Right lobe of liver (tissue), 6 donors: ENCODE measurements around the gene NDUFA11. TPM values are rescaled to one million over a fixed set of nuclear protein-coding genes. Genes with fewer than 3 reads are reported as not detected.

Experiments
- ATAC-seq, 4 donors: fragments of 200-7000 bp; cut with Tn5 transposase; one replicate each; pipeline ENCODE4 v1.9.1; 2020; ENCODE audit warnings: mild to moderate bottlenecking in 4 of 4, moderate library complexity in 4 of 4
- DNase-seq, 3 donors: peaks; one replicate each; pipeline ENCODE4 v3.0.0-alpha.2; 2020
- H3K27ac ChIP-seq, 3 donors: fragments of 200-600 bp; one replicate each; pipeline ENCODE4 v1.8.0; 2022
- H3K27me3 ChIP-seq, 2 donors: fragments of 200-600 bp; one replicate each; pipeline ENCODE4 v1.8.0; 2022
- H3K36me3 ChIP-seq, 4 donors: fragments of 200-600 bp; sonication (generic) in 1 of 4; one replicate each; pipeline versions ENCODE4 v1.5.1 to v1.8.0; 2017 to 2022; ENCODE audit warnings: control low read depth in 1 of 4
- H3K4me1 ChIP-seq, 4 donors: fragments of 200-600 bp; sonication (generic) in 1 of 4; one replicate each; pipeline versions ENCODE4 v1.5.1 to v1.8.0; 2017 to 2022; ENCODE audit warnings: control low read depth in 1 of 4
- H3K4me3 ChIP-seq, 3 donors: fragments of 200-600 bp; one replicate each; pipeline ENCODE4 v1.8.0; 2022
- H3K9me3 ChIP-seq, 4 donors: fragments of 200-600 bp; sonication (generic) in 1 of 4; one replicate each; pipeline versions ENCODE4 v1.5.1 to v1.8.0; 2017 to 2022; ENCODE audit warnings: control low read depth in 1 of 4
- POLR2A ChIP-seq: fragments of 450-650 bp; IDR thresholded peaks from one replicate; pipeline ENCODE4 v1.6.1; 2017; ENCODE audit warnings: antibody characterized with exemption, mild to moderate bottlenecking
- WGBS: methylation state at CpG from one replicate; pipeline ENCODE4 v1.1.6; 2018; ENCODE audit warnings: low coverage, low lambda C conversion rate; ENCODE audit not compliant: insufficient coverage; ENCODE audit errors: missing lambda C conversion rate; 5-methylcytosine and 5-hydroxymethylcytosine counted together
- intact Hi-C, 2 donors: fragments of 100-400 bp; cut with DNase I; formaldehyde crosslinking; loops; one replicate each; pipeline versions ENCODE4 v1.11.2 to v1.14.1; 2022
- total RNA-seq, 6 experiments: library from RNA; depleted of rRNA in 2 of 6; stranded (reverse); fragments of >200 nt in 2 of 6; fragmentation: NEBNext Ultra II Directional in 3 of 6; extraction: Animal tissue kit (Norgen Biotek cat#: 25700) in 3 of 6; gene quantifications; one replicate each; pipeline versions ENCODE4 v1.1.0 to v1.2.4, GENCODE V29; 2016 to 2023
- TF ChIP-seq, protein P1 (sequence below), 4 donors: fragments of 200-600 bp in 3 of 4; fragments of 450-650 bp in 1 of 4; IDR thresholded peaks; one replicate each; pipeline versions ENCODE4 v1.5.1 to v1.8.0; 2016 to 2022; ENCODE audit warnings: antibody characterized with exemption in 4 of 4, mild to moderate bottlenecking in 2 of 4
- donor health status: DM: no; HTN: yes; CAD: no.
- donor health status: DM: no; HTN: no; CAD: no.
- donor health status: DM: no; HTN: no; CAD: no.
- donor health status: DM: no; HTN: yes; CAD: no.
- donor health status: DM: no; HTN: yes; CAD: no.

Gene NDUFA11
- total RNA-seq, 6 experiments from 2014 or later, result 108 to 161 (median 157) TPM

DNA sequence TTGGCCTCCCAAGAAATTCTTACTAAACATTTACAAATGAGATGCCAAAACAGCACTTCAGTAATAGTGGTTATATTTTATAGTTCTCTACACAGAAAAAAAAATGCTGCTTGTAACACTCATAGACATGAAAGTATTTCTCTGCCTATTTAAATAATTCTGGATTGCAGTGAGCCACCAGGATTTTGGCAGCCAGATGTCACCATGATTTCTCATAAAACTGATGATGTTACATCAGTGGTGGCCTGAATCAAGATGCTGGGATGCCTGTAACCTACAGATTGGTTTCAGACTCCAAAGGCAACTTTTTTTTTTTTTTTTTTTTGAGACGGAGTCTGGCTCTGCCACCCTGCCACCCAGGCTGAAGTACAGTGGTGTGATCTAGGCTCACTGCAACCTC, 7.8 kb upstream of the NDUFA11 start:
- H3K27ac ChIP-seq, result no peak overlapping the region
- peaks cover 0 to 26% (median 7%) of the 10 kb centered on the region in 4 donors for H3K4me1 ChIP-seq
- H3K27me3 ChIP-seq, result no peaks in the 10 kb centered on the region
- H3K4me3 ChIP-seq, result no peak overlapping the region
- TF ChIP-seq, protein P1, sequence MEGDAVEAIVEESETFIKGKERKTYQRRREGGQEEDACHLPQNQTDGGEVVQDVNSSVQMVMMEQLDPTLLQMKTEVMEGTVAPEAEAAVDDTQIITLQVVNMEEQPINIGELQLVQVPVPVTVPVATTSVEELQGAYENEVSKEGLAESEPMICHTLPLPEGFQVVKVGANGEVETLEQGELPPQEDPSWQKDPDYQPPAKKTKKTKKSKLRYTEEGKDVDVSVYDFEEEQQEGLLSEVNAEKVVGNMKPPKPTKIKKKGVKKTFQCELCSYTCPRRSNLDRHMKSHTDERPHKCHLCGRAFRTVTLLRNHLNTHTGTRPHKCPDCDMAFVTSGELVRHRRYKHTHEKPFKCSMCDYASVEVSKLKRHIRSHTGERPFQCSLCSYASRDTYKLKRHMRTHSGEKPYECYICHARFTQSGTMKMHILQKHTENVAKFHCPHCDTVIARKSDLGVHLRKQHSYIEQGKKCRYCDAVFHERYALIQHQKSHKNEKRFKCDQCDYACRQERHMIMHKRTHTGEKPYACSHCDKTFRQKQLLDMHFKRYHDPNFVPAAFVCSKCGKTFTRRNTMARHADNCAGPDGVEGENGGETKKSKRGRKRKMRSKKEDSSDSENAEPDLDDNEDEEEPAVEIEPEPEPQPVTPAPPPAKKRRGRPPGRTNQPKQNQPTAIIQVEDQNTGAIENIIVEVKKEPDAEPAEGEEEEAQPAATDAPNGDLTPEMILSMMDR (IDR thresholded peaks at IDR 0.05), result no peak
- no peak for DNase-seq
- WGBS, result no CpG with 5 or more reads among the region's 1 CpG
- peaks cover 0 to 10% (median under 1%) of the 10 kb centered on the region in 4 donors for H3K36me3 ChIP-seq
- no peaks in the 10 kb centered on the region for H3K9me3 ChIP-seq
- intact Hi-C loops, result no loop called here
- no peak for ATAC-seq

DNA sequence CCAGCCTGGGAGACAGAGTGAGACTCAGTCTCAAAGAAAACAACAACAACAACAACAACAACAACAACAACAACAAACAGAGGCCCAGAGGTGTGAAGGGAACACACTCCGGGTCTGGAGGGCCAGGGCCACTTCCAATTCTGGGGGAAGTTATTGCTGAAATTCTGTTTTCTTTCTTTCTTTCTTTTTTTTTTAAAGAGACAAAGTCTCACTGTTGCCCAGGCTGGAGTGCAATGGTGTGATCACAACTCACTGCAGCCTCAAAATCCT, 7.0 kb upstream of the NDUFA11 start:
- no peak for ATAC-seq
- intact Hi-C loops, result no loop called here

DNA sequence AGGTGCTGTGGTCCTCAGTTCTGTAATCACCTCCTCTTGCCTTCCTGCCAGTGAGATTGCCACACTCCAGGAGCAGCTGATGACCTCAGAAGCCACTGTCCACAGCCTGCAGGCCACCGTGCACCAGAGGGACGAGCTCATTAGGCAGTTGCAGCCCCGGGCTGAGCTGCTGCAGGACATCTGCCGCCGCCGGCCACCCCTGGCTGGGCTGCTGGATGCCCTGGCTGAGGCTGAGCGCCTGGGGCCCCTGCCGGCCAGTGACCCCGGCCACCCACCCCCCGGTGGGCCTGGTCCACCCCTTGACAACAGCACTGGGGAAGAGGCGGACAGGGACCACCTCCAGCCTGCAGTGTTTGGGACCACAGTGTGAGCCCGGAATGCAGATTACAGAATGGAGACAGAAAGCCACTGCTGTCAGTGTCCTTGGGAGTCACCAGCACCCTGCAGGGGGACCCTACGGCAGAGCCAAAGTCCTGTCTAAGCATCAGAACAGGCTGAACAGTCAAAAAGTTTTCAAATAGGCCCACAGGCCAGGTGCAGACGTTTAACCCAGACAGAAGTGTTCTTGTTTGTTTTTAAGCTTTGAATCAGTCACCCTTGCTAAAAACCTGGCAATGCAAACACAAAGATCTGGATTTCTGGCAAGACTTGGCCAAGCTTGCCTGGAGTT, 5.3 kb upstream of the NDUFA11 start:
- ATAC-seq (no peak), DNase-seq (no peak)
- TF ChIP-seq, protein P1 (IDR thresholded peaks at IDR 0.05), result no peak
- no peak for TF ChIP-seq POLR2A
- no peaks in the 10 kb centered on the region for H3K27me3 ChIP-seq
- no peaks in the 10 kb centered on the region for H3K9me3 ChIP-seq
- peaks cover 0 to 4% (median 0%) of the 10 kb centered on the region in 4 donors for H3K36me3 ChIP-seq
- intact Hi-C loops, result no loop called here
- no peak overlapping the region for H3K4me3 ChIP-seq
- peaks cover 0 to 33% (median 4%) of the 10 kb centered on the region in 4 donors for H3K4me1 ChIP-seq
- 20% methylated on average over 2 of the region's 14 CpGs for WGBS
- H3K27ac ChIP-seq, result peak overlapping the region in 1 of 3 donors; percentile 66

More for the DNA sequence above, 7.0 kb upstream of the NDUFA11 start:
- Histone ChIP-seq H3K4me3 (no peak overlapping the region), H3K27me3 (no peaks in the 10 kb centered on the region), H3K4me1 (peaks cover 0 to 32% (median 7%) of the 10 kb centered on the region in 4 donors), H3K36me3 (peaks cover 0 to 4% (median 0%) of the 10 kb centered on the region in 4 donors), H3K9me3 (no peaks in the 10 kb centered on the region), H3K27ac (no peak overlapping the region)
- DNase-seq, result no peak
- WGBS, result 89% methylated on average over 1 of the region's 1 CpG
- no peak for TF ChIP-seq POLR2A
- TF ChIP-seq, protein P1 (IDR thresholded peaks at IDR 0.05), result no peak

DNA sequence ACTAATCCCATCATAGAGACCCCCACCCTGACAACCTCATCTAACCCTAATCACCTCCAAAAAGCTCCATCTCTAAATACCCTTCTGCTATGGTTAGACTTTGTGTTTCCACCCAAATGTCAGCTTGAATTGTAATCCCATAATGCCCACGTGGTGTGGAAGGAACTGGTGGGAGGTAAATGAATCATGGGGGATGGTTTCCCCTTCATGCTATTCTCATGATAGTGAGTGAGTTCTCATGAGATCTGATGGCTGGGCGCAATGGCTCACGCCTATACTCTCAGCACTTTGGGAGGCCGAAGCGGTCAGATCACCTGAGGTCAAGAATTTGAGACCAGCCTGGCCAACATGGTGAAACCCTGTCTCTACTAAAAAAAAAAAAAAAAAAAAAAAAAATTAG, 3.7 kb upstream of the NDUFA11 start:
- intact Hi-C loops, result no loop called here
- ATAC-seq, result no peak
- peaks cover 0 to 4% (median 0%) of the 10 kb centered on the region in 4 donors for H3K36me3 ChIP-seq
- H3K27ac ChIP-seq, result no peak overlapping the region
- no peak overlapping the region for H3K4me3 ChIP-seq
- no peaks in the 10 kb centered on the region for H3K27me3 ChIP-seq
- DNase-seq, result no peak
- peaks cover 0 to 34% (median 4%) of the 10 kb centered on the region in 4 donors for H3K4me1 ChIP-seq
- H3K9me3 ChIP-seq, result no peaks in the 10 kb centered on the region
- no peak for TF ChIP-seq POLR2A
- TF ChIP-seq, protein P1 (IDR thresholded peaks at IDR 0.05), result no peak
- WGBS, result 33% methylated on average over 1 of the region's 5 CpGs
